PC-3 (cell line): ENCODE results near the gene CCDC71.

Source experiments
- CTCF ChIP-seq: fragments of 300-600 bp; sonication (generic); conservative IDR thresholded peaks from 2 replicates; pipeline ENCODE4 v1.5.1; 2017; ENCODE audit warnings: antibody characterized with exemption, low read depth, mild to moderate bottlenecking, low read length
- EZH2 ChIP-seq: fragments of 300-600 bp; sonication (generic); IDR thresholded peaks from one replicate; pipeline ENCODE4 v1.6.1; 2017; ENCODE audit warnings: antibody characterized with exemption, mild to moderate bottlenecking, low read length; ENCODE audit not compliant: unreplicated experiment
- EZH2phosphoT487 ChIP-seq: fragments of 300-600 bp; sonication (generic); IDR thresholded peaks from 2 replicates; pipeline ENCODE4 v1.6.1; 2018; ENCODE audit warnings: mild to moderate bottlenecking, antibody characterized with exemption, low read length, borderline replicate concordance

DNA sequence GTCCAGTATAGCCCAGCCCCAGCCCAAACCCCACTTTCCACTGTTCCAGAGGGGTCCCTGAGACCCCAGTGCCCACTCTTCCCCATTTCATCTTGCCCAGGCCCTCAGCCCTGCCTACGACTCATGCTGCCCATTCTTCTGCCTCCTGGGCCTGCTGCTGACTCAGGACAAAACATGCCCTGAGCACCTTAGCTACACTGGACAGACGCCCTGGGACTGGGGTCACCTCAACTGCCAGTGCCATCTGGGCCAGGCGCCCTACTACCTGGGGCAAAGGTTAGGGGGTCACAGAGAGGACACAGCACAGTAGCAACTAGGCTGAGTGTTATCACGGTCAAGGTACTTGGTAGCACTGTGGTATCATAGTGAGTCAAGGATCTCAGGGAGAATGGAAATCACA, 30.6 kb downstream of the CCDC71 start:
- TF ChIP-seq CTCF (no peak), EZH2 (no peak), EZH2phosphoT487 (no peak)
